Stimulated activated CD8-positive, alpha-beta memory T cell treated with anti-CD3 and anti-CD28 coated beads, Interleukin-2, amount 100 ng/mL, for 48 hours (primary cell): ENCODE measurements around the gene SCN1B.
"Not testable (repeated sequence)": the region's sequence is repeated elsewhere in the genome, so short reads cannot be mapped to it uniquely, and the experiment has no call there.

Experiments
- DNase-seq, 2 donors: peaks; one replicate each; pipeline ENCODE4 v3.0.0-alpha.2; 2020; ENCODE audit warnings: low read depth in 2 of 2

Gene SCN1B

GRCh38 chr19:35000647-35001501 is 29.4 kb upstream of the SCN1B start:
- peak in 1 of 2 donors; percentile 46 for DNase-seq

DNA sequence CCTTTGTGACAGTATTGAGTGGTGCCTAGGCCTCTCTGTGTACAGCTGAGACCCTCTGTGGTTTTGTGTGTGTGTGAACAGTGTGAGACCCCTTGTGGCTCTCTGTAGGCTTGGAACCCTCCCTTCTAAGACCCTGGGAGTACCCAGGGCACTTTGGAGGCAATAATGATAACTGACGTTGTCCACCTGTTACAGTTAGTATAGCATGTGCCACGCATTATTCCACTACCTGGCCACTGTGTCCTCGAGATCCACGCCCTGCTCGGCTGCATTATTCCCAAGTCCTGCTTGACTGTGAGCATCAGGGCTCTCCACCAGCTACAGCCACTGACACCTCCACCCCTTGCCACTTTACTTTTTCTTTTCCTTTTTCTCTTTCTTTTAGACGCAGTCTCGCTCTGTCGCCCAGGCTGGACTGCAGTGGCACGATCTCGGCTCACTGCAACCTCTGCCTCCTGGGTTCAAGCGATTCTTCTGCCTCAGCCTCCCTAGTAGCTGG is 28.2 kb upstream of the SCN1B start:
- DNase-seq, result no peak

- no peak for DNase-seq
Measured at GRCh38 chr19:35004517-35005255, 25.6 kb upstream of the SCN1B start.

DNA sequence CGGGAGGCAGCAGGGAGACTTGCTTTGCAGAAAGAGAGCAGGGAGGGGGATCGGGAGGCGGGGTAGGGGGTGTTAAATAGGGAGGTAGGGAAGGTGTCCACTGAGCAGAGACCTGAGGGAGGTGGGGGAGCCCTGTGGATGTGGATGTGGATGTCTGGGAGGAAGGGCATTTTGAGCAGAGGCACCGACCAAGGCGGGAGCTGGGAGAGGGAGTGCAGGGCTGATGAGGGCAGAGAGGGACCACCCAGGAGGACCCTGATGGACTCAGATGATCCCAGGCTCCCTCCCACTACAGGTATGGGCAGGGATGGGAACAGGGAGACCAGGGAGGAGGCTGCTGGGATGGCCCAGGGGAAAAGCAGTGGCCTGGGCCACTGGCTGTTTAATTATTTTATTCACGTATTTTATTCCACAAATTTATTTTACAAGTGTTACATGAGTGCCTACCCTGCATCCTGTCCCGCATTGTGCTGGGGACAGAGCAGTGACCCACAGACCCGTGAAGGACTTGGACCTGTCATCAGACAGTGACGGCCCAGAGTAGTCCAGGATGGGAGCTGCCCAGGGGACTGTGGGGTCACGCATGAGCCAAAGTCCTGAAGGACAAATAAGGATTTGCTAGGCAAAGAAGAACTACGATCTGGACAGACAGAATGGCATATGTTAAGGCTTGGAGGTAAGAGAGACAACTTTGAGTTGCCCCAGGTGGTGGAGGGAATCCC is 24.9 kb upstream of the SCN1B start:
- DNase-seq, result no peak

GRCh38 chr19:35006007-35006341 is 24.3 kb upstream of the SCN1B start:
- not testable (repeated sequence) for DNase-seq

- DNase-seq, result no peak
Measured at GRCh38 chr19:35006342-35006998, 23.8 kb upstream of the SCN1B start.

DNA sequence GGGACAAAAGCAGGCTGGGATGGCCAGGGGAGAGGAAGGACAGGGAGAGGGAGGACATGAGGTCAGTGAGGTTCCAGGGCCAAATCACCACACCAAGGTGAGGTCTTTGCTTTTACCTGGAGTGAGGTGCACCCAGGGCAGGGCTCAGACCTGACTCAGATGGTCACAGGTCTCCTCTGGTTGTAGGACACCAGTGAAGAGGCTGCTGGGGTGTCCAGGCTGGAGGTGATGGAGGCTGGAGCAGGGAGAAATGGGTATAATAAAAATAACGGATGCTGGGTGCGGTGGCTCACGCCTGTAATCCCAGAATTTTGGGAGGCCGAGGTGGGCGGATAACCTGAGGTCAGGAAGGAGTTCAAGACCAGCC is 23.3 kb upstream of the SCN1B start:
- DNase-seq, result no peak

DNA sequence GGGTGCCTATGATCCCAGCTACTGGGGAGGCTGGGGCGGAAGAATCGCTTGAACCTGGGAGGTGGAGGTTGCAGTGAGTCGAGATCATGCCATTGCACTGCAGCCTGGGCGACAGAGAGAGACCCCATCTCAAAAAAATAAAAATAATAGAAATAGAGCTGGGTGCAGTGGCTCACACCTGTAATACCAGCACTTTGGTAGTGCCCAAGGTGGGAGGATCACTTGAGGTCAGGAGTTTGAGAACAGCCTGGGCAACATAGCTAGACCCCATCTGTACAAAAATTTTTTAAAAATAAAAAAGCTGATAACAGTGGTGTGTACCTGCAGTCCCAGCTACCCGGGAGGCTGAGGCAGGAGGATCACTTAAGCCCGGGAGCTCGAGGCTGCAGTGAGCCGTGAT is 22.8 kb upstream of the SCN1B start:
- DNase-seq, result not testable (repeated sequence)

DNA sequence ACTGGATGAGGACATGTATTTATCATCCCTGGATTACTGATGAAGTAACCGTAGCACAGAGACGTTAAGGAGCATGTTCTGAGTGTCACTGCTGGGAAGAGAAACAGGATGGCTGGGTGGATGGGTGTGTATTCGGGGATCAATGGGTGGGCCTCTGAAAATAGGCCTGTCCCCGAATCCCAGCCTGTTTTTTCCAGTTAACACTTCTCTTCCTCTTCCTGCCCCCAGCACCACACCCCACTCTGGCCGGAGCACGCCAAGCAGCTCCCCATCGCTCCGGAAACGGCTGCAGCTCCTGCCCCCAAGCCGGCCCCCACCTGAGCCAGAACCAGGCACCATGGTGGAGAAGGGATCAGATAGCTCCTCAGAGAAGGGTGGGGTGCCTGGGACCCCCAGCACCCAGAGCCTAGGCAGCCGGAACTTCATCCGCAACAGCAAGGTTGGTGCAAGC is 21.4 kb upstream of the SCN1B start:
- no peak for DNase-seq

GRCh38 chr19:35009424-35010415 is 20.6 kb upstream of the SCN1B start:
- DNase-seq, result no peak

GRCh38 chr19:35011091-35011689 is 19.1 kb upstream of the SCN1B start:
- DNase-seq, result no peak

GRCh38 chr19:35011737-35012682 is 18.3 kb upstream of the SCN1B start:
- no peak for DNase-seq

GRCh38 chr19:35013041-35013819 is 17.0 kb upstream of the SCN1B start:
- DNase-seq, result peak; percentile 64 to 78

DNA sequence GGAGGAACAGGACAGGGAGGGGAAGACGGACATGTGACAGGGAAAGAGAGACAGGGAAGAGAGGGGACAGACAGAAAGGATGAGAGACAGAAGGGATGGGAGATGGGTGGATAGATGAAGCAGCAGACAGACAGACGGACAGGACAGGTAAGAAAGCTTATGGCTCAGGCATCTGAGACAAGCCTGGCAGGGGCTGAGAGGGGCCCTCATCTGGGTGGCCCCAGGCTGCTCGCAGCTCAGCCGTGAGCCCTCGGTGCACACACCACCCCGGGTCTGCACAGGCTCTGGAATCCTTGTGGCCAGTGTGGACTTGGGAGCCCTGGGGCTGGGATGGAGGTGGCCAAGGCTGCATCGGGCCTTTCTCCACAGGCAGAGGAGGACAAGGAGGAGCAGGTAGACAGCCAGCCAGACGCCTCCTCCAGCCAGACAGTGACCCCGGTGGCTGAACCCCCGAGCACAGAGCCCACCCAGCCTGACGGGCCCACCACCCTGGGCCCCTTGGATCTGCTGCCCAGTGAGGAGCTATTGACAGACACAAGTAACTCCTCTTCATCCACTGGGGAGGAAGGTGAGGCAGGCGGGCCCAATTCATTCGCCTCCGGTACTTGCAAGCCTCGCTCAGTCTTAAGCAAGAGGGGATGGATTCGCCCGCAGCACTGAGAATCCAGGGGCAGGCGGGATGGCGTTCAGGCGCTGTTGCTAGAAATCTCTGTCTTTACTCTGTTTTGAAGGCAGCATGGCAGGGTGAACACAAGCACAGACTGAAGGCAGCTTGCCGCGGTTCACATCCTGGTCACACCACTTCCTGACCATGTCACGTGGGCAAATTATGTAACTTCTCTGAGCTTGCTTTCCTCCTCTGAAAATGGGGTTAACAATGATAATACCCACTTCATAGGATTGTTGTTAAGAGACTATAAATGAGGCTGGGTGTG is 16.2 kb upstream of the SCN1B start:
- DNase-seq, result no peak

GRCh38 chr19:35014774-35015173 is 15.5 kb upstream of the SCN1B start:
- not testable (repeated sequence) for DNase-seq

- no peak for DNase-seq
Measured at GRCh38 chr19:35015270-35015953, 14.9 kb upstream of the SCN1B start.
